Peyer's patch (tissue), 4 donors: ENCODE results near the gene TLK1. TPM values are rescaled to one million over a fixed set of nuclear protein-coding genes. Genes with fewer than 3 reads are reported as not detected.

Experiments
- total RNA-seq, 4 donors: library from RNA; depleted of rRNA; stranded (reverse); fragments of >200 nt; gene quantifications; one replicate each; pipeline ENCODE4 v1.1.0, GENCODE V29; 2016

The TLK1 gene
- total RNA-seq, 4 donors from 2014 or later = 26.4 to 99.0 (median 45.0) TPM

Other genes with a start within 250 kb of the TLK1 start
- 10 to 100 TPM; 30.6 to 45.2 (median 35.3) TPM for gene GORASP2, start 231.6 kb downstream of the TLK1 start, total RNA-seq